A673 (cell line): ENCODE data around the gene RFPL3. TPM values are rescaled to one million over a fixed set of nuclear protein-coding genes. Genes with fewer than 3 reads are reported as not detected.

Experiments used
- BruUV-seq: library from RNA; stranded (reverse); fragments of 400-500 nt; replicated peaks from 2 replicates; lab custom pipeline; 2021; lab: Mats Ljungman, UMichigan
- CTCF ChIA-PET: fragments of 300-600 bp; sonication (Branson Sonifier 250); formaldehyde crosslinking; loops from one replicate; lab custom pipeline; 2022; ENCODE audit warnings: antibody characterized with exemption; lab: Charles Lee
- POLR2A ChIA-PET: fragments of 300-600 bp; sonication (Branson Sonifier 250); formaldehyde crosslinking; loops from one replicate; lab custom pipeline; 2022; ENCODE audit warnings: antibody characterized with exemption; ENCODE audit not compliant: low non-redundant PET; lab: Charles Lee
- DNase-seq: peaks from one replicate; pipeline ENCODE4 v3.0.0-alpha.2; 2015; ENCODE audit warnings: low spot score
- H3K27ac ChIP-seq: fragments of 200-600 bp; sonication (generic); 2 replicates; pipeline ENCODE4 v1.5.1; 2016; ENCODE audit warnings: mixed run types, low read depth, mild to moderate bottlenecking, mixed read lengths, antibody characterized with exemption, low read length; ENCODE audit not compliant: poor library complexity, severe bottlenecking
- H3K27me3 ChIP-seq: fragments of 200-600 bp; sonication (generic); replicated peaks from 2 replicates; pipeline ENCODE4 v1.6.1; 2017; ENCODE audit warnings: mixed run types, low read depth, mild to moderate bottlenecking, mixed read lengths, antibody characterized with exemption, low read length; ENCODE audit not compliant: insufficient read depth, poor library complexity
- H3K36me3 ChIP-seq: fragments of 200-600 bp; sonication (generic); 2 replicates; pipeline ENCODE4 v1.6.1; 2016; ENCODE audit warnings: mixed run types, mild to moderate bottlenecking, mixed read lengths, antibody characterized with exemption, low read length; ENCODE audit not compliant: insufficient read depth, poor library complexity, severe bottlenecking
- H3K4me1 ChIP-seq: fragments of 200-600 bp; sonication (generic); 2 replicates; pipeline ENCODE4 v1.6.1; 2017; ENCODE audit warnings: mixed run types, mild to moderate bottlenecking, mixed read lengths, antibody characterized with exemption, low read length; ENCODE audit not compliant: insufficient read depth, poor library complexity, severe bottlenecking
- H3K4me3 ChIP-seq: fragments of 200-600 bp; sonication (generic); 2 replicates; pipeline ENCODE4 v1.5.1; 2016; ENCODE audit warnings: low read depth, mixed run types, mild to moderate bottlenecking, mixed read lengths, low read length; ENCODE audit not compliant: poor library complexity, severe bottlenecking
- H3K9me3 ChIP-seq: fragments of 200-600 bp; sonication (generic); 2 replicates; pipeline ENCODE4 v1.6.1; 2016; ENCODE audit warnings: mixed run types, low read depth, mild to moderate bottlenecking, mixed read lengths, antibody characterized with exemption, low read length; ENCODE audit not compliant: poor library complexity, severe bottlenecking
- CTCF ChIP-seq: fragments of 300-800, 200-600 bp; sonication (generic); conservative IDR thresholded peaks from 2 replicates; pipeline ENCODE4 v1.5.1; 2017; ENCODE audit warnings: low read depth, mild to moderate bottlenecking, antibody characterized with exemption, low read length, moderate library complexity, mixed read lengths
- EZH2 ChIP-seq: fragments of 200-600 bp; sonication (generic); IDR thresholded peaks from 2 replicates; pipeline ENCODE4 v1.6.1; 2017; ENCODE audit warnings: borderline replicate concordance, low read depth, mild to moderate bottlenecking, mixed read lengths, antibody characterized with exemption, low read length; ENCODE audit not compliant: poor library complexity, severe bottlenecking
- intact Hi-C: fragments of 100-400 bp; cut with micrococcal nuclease; formaldehyde crosslinking; loops from one replicate; pipeline ENCODE4 v1.10.0; 2022; ENCODE audit not compliant: unreplicated experiment
- total RNA-seq: library from RNA; stranded (reverse); gene quantifications from 2 replicates; pipeline ENCODE4 v1.2.3, GENCODE V29; 2021

RFPL3 gene
- total RNA-seq, 1 experiment from 2014 or later: not detected

- Histone ChIP-seq H3K4me3 (no peak overlapping the region), H3K9me3 (no peaks in the 10 kb centered on the region), H3K27me3 (no peaks in the 10 kb centered on the region), H3K27ac (no peak overlapping the region), H3K4me1 (no peaks in the 10 kb centered on the region), H3K36me3 (no peaks in the 10 kb centered on the region)
- BruUV-seq: no TSS peak
- intact Hi-C loops: no loop called here
- TF ChIP-seq CTCF (no peak), EZH2 (no peak)
- CTCF ChIA-PET: no interaction called here
- POLR2A ChIA-PET: no interaction called here
- DNase-seq: no peak
Measured at GRCh38 chr22:32334660-32335365, 22.9 kb upstream of the RFPL3 start.

GRCh38 chr22:32335471-32335870 lies 22.2 kb upstream of the RFPL3 start:
- Histone ChIP-seq H3K4me1 (no peaks in the 10 kb centered on the region), H3K36me3 (no peaks in the 10 kb centered on the region), H3K27ac (no peak overlapping the region), H3K4me3 (no peak overlapping the region), H3K9me3 (no peaks in the 10 kb centered on the region), H3K27me3 (no peaks in the 10 kb centered on the region)
- ChIA-PET POLR2A (no interaction called here), CTCF (no interaction called here)
- intact Hi-C loops: no loop called here
- no peak for TF ChIP-seq CTCF
- TF ChIP-seq EZH2: no peak
- no TSS peak for BruUV-seq
- no peak for DNase-seq

- no peak overlapping the region for H3K4me3 ChIP-seq
- H3K9me3 ChIP-seq: no peaks in the 10 kb centered on the region
- no peaks in the 10 kb centered on the region for H3K27me3 ChIP-seq
- intact Hi-C loops: no loop called here
- ChIA-PET CTCF (no interaction called here), POLR2A (interaction anchor here (0.8 kb wide), 1 partner anchor 350 kb away, joined by 3 read pairs; no protein-coding TSS in a partner anchor)
- BruUV-seq: no TSS peak
- no peak overlapping the region for H3K27ac ChIP-seq
- TF ChIP-seq EZH2 (no peak), CTCF (no peak)
- DNase-seq: no peak
- H3K36me3 ChIP-seq: no peaks in the 10 kb centered on the region
- H3K4me1 ChIP-seq: no peaks in the 10 kb centered on the region
Measured at GRCh38 chr22:32336121-32336603, 21.5 kb upstream of the RFPL3 start.
